ENCODE results near the gene DNAJC25. TPM values are rescaled to one million over a fixed set of nuclear protein-coding genes. Genes with fewer than 3 reads are reported as not detected.
"Not testable (repeated sequence)": the region's sequence is repeated elsewhere in the genome, so short reads cannot be mapped to it uniquely, and the experiment has no call there.

Gene DNAJC25
- total RNA-seq, 1 donor from 2014 or later = 4.5 TPM

DNA sequence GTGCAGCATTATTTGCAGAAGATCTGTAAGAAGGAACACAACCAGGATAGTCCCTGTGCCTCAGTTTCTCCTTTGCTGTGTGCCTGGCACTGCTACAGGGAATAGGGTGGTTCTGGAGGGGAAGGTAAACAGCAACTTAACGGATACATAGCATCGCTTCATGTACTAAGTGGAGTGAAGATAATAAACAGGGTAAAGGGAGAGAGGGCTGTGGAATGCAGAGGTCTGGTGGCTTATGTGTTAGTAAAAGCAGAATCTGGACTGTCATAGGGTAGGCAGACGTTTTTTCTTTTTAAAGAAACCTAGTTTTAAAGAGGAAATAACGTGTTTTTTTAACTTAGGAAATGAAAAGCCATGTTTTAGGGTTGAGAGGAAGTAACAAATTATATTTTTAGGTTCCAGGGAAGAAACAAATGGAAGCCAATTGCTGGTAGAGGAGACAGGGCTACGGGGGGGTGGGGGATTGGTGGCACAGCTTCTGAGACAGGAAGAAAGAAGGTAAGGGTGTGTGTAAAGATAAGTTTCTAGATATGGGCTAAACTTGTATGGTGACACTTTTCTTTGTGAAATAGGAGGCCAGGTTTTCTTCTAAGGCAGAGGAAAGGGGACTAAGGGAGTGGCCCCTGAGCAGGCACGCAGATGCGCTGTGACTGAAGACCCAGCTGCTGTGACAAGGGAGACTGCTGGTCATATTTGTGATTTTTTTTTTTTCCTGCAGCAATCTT is 31.6 kb downstream of the DNAJC25 start:
- DNase-seq (ENCODE audit: low spot score in 2 of 2) (no peak), FAIRE-seq (no peak)

DNA sequence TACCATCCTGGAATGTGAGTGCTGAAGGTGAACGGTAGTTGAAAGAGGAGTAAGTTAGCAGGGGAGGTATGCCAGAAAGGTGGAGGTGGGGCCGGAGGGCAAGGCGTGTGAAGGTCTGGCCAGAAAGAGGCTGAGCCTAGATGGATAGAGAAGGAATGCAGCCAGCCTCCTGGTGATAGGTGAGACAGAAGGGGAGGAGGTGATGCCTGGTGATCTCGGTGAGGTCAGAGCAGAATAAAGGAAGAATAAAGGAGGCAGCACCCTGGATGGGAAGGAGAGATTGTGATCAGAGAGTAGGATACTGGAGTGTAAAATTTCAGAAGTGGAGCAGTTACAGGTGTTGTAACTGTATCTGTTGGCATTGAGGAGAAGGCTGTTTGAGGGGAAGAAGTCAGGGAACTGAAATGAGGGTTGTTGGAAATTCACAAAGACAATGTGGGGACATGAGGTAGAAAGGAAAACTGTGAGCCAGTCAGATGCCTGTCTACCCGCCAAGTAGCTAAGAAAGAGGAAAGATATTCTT is 32.2 kb downstream of the DNAJC25 start:
- FAIRE-seq = no peak

DNA sequence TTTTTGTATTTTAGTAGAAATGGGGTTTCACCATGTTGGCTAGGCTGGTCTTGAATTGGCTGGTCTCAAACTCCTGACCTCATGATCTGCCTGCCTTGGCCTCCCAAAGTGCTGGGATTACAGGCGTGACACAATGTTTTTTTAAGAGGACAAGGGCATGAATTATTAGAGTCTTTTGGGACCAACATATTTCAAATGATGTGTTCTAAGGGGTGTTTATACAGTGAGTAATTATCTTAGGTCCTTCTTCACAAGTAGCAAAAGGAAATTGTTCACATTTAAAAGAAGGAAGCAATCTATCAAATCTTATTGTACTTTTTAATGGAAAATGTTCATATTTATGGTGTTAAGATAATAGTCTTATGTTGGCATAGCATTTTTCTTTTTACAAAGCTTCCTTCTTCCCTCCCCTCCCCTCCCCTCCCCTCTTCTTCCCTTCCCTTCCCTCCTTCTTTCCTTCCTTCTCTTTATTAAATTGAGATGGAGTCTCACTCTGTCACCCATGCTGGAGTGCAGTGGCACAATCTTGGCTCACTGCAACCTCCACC is 37.0 kb downstream of the DNAJC25 start:
- no peak for FAIRE-seq
- DNase-seq (ENCODE audit: low spot score in 2 of 2) = no peak

More for the DNA sequence above, 32.2 kb downstream of the DNAJC25 start:
- DNase-seq (ENCODE audit: low spot score in 2 of 2) = no peak

DNA sequence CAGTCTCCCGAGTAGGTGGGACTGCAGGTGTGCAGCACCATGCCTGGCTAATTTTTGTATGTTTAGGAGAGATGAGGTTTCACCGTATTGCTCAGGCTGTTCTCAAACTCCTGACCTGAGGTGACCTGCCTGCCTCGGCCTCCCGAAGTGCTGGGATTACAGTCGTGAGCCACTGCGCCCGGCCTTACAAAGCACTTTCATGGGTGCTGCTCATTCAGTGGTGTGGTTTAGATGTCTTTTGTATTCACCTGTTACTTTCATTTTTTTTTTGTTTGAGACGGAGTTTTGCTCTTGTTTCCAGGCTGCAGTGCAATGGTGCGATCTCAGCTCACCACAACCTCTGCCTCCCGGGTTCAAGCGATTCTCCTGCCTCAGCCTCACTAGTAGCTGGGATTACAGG is 37.5 kb downstream of the DNAJC25 start:
- not testable (repeated sequence) for FAIRE-seq; DNase-seq (ENCODE audit: low spot score in 2 of 2)

DNA sequence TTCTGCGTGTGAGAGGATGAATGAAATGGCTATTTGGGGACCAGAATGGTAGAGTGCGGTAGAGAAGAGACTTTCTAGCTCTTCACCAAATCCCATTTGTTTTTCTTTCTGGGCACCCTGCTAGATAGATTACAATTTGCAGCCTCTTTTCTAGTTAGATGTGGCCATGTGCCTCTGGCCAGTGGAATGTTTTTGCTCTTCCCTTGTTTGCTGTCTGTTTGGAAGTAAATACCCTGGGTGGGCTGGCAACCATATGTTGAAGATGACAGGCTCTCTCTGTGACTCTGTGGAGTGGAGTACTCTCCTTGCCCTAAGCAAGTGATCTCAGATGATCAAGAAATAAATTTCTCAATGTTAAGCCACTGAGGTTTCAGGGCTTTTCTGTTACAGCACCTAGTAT is 43.2 kb downstream of the DNAJC25 start:
- no peak for FAIRE-seq
- DNase-seq (ENCODE audit: low spot score in 2 of 2) = no peak

DNA sequence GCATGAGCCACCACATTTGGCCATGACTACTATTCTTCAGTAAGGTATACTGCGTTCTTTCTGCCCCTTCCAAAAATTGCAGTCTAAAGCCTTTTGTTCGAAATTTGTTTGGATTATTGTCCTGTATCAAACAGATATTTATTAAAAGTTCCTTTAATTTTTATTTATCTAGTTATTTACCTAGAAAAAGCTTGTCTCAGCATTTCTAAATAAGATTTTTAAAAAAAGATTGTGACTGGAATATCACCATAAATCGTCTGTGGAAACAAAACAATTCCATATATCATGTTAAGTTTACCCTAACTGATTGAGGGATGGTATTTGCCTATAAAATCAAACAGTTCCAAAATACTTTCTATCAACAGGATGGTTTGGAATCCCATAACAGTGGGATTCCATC is 45.0 kb downstream of the DNAJC25 start:
- DNase-seq (ENCODE audit: low spot score in 2 of 2) (no peak), FAIRE-seq (no peak)

DNA sequence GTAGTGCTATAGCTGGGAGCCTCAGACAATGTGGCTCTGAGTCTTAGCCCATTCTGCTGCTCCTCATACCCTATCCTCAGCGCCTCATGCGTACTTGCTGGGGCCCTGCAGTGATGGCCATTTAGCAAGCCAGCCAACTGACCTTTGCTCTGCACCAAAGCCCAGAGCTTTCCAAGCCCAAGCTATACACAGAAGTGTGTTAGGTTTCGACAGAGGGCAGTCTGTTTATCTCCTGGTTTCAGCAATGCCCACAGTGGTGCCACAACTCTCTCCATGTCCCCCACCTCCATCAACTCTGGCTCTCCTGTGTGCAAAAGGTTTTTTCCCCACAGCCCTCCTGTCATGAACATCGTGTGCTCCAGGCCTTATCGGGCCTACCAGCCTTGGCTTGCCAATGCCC is 47.2 kb downstream of the DNAJC25 start:
- FAIRE-seq (no peak), DNase-seq (ENCODE audit: low spot score in 2 of 2) (no peak)

DNA sequence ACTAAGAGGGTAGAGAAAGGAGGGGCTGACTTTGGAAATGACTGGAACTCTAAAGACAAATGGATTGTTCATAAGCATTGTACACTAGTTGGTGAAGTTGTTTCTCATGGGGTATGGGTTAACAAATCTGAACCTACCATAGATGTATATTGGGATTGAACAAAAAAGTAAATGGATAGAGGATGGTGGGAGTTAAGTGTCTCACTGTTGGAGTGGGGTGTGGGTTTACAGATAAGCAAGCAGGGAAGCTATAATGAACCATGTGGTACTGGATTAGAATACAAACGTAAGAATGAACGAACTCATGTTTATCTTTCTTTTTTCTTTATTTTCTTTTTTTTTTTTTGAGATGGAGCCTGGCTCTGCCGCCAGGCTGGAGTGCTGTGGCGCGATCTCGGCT is 48.1 kb downstream of the DNAJC25 start:
- DNase-seq (ENCODE audit: low spot score in 2 of 2) = no peak
- FAIRE-seq = no peak

DNA sequence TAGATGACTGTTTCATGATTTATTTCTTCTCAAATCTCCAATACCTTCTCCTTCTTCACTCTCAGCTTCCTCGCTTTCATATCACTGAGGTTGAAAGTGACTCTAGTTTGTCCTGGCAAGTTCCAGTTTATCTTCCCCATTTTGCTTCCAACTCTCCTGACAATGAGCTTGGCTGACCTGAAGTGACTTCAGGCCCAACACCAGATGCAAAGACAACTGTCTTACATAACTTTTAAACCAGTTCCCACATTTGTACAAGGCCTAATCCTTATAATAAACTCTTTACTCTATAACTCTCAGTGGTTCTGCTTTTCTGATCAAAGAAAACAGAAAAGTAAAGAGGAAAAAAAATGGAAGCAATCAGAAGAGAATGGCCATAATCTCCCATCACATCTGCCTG is 52.3 kb downstream of the DNAJC25 start:
- FAIRE-seq = no peak
- no peak for DNase-seq (ENCODE audit: low spot score in 2 of 2)

DNA sequence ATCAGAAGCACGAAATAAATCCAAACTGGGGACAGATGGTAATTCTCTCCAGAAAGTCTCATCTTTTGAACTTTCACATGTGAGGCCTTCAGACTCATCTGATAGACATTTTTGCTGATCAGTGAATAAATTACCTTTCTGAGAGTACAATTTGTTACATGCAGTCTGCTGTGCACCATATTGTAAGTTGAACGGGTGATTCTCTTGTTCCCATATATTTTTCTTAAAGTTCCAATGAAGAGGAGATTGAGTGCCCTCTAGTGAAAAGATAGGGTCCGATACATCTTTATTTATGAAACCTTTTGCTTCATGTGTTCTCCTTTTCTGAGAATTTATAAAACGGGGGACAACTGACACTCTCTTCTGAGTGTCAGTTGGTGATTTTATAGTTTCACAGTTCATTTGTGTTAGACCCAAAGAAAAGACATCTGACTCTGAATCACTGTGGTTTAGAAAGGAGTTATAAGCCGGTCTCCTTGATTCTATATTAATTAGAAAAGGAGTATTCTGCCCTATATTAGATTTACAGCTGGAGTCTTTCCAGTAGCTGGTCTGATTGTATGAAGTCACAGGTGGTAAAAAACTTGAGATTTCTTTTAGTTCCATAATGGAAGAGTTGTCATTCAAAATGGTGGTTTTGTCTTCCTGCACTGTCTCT is 60.7 kb downstream of the DNAJC25 start:
- no peak for FAIRE-seq
- no peak for DNase-seq (ENCODE audit: low spot score in 2 of 2)

DNA sequence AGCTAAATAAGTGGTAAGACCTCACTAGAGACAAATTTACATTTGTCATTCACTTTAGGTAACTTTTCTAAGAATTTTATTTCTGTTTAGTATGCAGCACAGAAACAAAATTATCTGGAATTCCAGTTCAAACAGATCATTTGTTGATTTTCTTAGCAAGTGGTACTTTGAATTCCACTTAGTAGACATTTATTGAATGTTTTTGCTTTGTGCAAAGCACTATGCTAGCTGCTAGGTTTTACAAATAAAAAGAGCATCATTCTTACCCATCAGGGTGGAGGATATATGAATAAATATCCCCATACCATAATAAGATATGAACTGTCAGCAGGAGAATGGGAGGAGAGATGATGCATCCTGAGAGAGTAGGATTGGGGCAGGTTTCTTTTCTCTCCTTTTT is 65.7 kb downstream of the DNAJC25 start:
- no peak for FAIRE-seq

DNA sequence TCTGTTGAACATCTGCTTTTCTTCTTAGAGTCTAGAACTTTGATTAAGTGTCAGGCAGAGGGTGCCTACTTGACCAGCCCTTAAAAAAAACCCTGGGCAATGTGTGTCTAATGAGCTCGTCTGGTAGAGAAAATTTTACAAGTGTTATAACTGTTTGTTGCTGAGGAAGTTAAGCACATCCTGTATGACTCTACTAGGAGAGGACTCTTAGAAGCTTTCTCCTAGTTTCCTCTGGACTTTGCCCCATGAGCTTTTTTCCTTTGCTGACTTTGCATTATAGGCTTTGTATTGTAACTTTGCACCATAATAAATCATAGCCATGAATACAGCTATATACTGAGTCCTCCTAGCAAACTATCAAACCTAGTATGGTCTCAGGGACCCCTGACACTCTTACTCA is 69.6 kb downstream of the DNAJC25 start:
- no peak for DNase-seq (ENCODE audit: low spot score in 2 of 2)
- FAIRE-seq = no peak

More for the DNA sequence above, 65.7 kb downstream of the DNAJC25 start:
- no peak for DNase-seq (ENCODE audit: low spot score in 2 of 2)

Other genes starting within 250 kb of the DNAJC25 start
- gene ECPAS, start 147.0 kb upstream of the DNAJC25 start, total RNA-seq = 95.0 TPM
- 37.1 TPM for gene ZNF483, start 106.2 kb upstream of the DNAJC25 start, total RNA-seq
- gene PTGR1, start 31.7 kb upstream of the DNAJC25 start, total RNA-seq = 12.2 TPM
- gene GNG10, start 30.3 kb downstream of the DNAJC25 start, total RNA-seq = 37.9 TPM
- gene SHOC1, start 163.6 kb downstream of the DNAJC25 start, total RNA-seq = not detected